Stimulated activated CD8-positive, alpha-beta memory T cell treated with anti-CD3 and anti-CD28 coated beads, Interleukin-4, amount 100 ng/mL, for 4 hours (primary cell): ENCODE measurements around the gene ASCC2.
"Not testable (repeated sequence)": the region's sequence is repeated elsewhere in the genome, so short reads cannot be mapped to it uniquely, and the experiment has no call there.

ENCODE experiments used
- DNase-seq, 2 donors: peaks; one replicate each; pipeline ENCODE4 v3.0.0-alpha.2; 2020; ENCODE audit warnings: low read depth in 2 of 2, low spot score in 1 of 2

Gene ASCC2

GRCh38 chr22:29758068-29758622 lies 79.9 kb downstream of the ASCC2 start:
- no peak for DNase-seq

GRCh38 chr22:29757096-29757495 lies 81.0 kb downstream of the ASCC2 start:
- no peak for DNase-seq

GRCh38 chr22:29756341-29756740 lies 81.7 kb downstream of the ASCC2 start:
- no peak for DNase-seq

DNA sequence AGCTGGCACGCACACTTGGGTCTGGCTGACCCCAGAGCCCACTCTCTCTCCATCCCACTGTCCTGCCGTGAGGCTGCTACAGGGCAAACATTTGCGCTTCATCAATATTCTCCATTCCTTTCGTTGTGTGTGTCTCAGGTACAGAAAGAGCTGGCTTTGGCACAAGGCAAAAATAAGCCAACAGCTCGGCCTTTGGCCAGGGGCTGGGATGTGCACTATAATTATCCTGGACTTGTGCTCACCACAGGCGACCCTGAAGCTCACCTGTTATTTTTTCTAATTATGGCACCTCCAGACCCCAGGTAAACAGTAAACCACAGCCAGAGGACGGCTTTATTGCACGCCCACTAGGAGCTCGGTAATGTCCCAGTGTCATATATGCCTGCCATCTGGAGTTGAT lies 82.2 kb downstream of the ASCC2 start:
- DNase-seq = no peak

DNA sequence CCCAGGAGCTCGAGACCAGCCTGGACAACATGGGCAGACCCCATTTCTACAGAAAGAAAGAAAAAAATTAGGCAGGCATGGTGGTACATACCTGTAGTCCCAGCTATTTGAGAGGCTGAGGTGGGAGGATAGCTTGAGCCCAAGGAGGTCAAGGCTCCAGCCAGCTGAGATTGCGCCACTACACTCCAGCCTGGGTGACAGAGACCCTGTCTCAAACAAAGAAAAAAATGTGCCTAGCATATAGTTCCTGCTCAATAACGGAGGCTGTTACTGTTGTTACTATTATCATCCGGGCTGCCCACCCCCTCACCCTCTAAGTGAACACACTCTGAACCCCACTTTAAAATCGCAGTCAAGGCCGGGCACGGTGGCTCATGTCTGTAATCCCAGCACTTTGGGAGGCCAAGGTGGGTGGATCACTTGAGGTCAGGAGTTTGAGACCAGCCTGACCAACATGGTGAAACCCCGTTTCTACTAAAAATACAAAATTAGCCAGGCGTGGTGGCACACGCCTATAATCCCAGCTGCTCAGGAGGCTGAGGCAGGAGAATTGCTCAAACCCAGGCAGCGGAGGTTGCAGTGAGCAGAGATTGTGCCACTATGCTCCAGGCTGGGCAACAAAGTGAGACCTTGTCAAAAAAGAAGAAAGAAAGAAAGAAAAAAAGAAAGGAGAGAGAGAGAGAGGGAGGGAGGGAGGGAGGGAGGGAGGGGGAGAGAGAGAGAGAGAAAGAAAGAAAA lies 83.2 kb downstream of the ASCC2 start:
- DNase-seq = not testable (repeated sequence)

GRCh38 chr22:29753808-29754657 lies 84.0 kb downstream of the ASCC2 start:
- DNase-seq = no peak

DNA sequence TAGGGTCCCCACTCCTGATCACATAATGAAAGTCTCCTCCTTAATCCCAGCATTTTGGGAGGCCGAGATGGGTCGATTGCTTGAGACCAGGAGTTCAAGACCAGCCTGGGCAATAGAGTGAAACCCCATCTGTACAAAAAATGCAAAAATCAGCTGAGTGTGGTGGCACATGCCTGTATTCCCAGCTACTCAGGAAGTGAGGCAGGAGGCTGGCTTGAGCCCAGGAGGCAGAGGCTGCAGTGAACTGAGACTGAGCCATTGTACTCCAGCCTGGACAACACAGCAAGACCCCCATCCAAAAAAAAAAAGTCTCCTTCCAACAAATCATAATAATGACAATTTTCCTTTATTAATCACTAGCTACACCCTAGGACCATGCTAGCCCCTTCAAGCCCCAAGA lies 86.4 kb downstream of the ASCC2 start:
- DNase-seq = no peak

DNA sequence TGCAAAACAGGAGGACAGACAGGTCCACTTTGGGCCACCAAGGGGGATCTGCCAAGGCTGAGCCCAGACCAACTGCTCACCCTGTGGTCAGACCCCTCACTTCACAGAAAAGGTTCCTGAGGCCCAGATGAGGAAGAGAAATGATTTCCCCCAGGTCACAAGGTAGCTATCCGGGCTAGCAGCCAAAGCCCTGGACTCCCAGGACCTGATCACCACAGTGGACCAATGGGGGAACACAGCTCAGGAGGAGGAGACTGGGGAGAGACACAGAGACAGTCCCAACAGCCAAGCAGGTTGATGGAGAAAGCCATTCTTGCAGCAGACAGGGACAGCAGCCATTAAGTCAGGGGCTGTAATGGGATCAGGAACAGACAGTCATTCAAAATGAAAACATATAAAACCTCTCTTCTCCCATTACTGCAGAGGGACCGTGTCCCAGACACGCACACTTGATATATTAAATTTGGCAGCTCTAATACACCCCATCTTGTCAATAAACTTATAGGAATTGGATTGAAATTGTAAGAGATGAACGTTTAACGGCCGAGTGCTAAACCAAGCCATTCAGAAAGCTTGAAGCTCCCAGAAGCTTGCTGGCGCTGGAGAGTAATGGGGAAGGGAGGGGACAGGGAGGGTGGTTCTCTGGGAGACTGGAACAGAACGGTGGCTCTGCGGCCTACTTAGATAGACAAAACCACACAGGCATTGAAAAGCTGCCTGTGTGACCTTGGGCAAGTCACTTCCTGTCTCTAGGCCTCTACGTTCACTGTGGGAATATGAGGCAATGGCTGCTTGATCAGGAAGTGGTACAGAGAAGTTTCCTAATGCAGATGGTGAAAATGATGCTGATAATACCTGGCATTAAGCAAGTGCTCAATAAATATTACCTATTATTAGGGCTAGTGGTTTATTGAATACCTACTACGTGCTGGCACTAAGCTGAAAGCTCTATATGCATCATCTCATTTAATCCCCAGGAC lies 87.2 kb downstream of the ASCC2 start:
- no peak for DNase-seq

DNA sequence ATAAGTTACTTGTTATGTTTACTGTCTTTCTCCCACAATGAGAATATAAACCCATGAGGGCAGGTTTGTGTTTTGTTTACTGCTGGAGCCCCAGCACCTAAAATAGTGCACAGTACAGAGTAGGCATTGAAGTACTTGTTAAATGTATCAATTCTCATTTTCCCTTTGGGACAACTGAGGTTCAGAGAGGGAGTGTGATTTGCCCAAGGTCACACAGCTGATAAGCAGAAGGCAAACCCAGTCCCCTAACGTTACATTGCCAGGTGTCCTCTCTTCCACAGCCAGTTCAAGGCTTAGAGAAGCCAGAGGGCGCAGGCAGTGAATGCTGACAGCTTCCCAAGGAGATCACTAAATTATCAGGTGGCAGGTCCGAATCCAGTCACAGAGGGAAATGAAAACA lies 88.0 kb downstream of the ASCC2 start:
- DNase-seq = no peak

DNA sequence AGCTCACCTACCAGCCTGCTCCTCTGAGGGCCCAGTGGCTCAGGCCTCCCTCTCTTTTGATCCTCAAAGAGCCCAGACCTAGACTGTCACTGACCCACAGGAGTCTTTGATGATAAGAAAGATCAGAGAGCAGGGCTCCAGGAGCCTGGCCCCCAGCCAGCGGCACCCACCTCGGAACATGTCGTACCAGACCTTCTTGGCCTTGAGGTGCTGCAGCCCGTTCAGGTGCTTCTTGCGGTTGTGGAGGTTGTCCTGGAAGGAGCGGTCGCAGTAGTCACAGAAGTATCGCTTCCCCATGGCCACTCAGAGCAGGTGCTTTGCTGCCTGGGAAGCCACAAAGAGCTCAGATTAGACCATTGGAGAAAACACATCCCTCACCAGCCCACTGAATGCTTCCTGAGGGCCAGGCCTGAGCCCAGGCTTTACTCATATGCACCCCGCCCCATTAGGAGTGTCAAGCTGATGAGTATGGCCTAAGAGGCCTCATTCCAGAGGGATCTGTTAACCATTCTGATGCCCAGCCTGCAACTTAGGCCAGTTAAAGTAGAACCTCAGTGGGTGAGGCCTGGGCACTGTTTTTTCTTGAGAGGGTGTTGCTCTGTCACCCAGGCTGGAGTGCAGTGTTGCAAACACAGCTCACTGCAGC lies 89.7 kb downstream of the ASCC2 start:
- no peak for DNase-seq

DNA sequence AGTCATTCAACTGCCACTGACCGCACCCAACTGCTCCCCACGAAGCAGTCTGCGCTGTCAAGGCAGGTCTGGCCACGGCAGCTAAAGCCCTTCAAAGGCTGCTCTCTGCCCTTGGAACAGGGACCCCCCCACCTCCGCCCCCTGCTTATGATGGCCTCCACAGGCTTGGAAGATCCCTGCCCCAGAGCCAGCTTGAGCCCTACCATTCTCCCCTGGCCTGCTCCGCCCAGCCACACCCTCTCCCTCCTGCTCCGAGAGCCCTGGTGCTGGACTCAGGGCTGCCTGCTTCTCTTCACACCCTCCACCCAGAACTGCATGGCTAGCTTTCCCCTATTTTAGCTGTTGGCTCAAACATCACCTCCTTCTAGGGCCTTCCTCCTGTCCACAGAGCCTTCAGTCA lies 90.2 kb downstream of the ASCC2 start:
- DNase-seq = no peak

DNA sequence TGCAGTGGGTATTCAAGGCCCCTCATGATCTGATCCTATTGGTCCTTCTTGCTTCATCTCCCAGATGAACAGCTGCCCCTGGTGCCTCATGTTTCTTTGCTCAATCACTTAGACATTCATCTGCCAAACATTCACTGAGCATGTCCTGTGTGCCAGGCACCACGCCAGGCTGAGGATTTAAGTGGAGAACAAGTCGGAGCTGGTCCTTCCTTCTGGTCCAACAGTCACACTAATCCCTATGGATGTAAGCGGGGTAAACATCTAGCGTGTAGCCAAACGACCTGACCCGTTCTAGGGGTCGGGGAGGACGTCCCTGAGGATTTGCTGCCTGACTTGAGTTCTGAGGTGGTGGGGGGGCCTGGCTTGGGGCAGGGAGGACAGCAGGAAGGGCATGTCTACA lies 93.2 kb downstream of the ASCC2 start:
- no peak for DNase-seq

GRCh38 chr22:29742326-29742725 lies 95.7 kb downstream of the ASCC2 start:
- no peak for DNase-seq

DNA sequence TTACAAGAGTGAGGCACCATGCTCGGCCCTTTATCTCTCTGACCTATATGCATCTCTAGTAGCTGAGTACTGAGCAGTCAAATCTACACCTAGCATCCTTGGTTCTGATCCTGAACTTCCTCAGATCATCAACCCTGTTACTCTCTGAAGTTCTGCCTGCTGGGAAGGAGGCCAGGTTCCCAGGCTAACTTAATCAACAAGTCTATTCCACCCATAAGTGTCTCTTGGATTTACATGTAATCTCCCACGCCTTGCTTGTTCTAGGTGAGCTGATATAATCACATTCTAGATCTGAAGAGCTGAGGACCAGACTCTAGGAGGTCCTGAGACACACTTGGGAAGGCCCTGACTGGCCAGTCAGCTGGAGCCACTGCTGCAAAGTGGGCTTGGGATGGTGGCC lies 96.1 kb downstream of the ASCC2 start:
- DNase-seq = no peak

- no peak for DNase-seq
Observed at GRCh38 chr22:29740216-29740615, 97.9 kb downstream of the ASCC2 start.

DNA sequence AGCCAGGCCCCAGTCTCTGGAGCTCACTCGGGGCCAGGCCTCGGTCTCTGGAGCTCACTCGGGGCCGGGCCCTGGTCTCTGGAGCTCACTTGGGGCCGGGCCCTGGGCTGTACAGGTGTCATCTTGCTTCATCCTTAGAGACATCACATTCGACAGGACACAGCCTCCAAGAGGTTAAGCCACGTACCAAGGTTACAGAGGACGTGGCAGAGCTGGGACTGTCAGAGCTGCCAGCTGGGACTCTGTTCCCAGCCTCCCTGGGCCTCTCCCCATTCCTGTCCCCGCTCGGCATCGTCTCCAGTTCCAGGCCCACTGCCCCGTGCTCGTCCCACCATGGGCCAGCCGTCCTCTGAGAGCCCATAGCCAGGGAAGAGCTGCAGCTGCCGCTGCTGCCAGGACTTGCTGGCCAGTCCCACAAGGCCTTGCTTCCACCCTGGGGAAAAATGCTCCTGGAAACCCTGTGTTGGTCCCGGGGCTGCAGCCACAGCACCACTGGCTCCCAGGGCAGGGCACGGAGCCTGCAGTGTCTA lies 98.7 kb downstream of the ASCC2 start:
- DNase-seq = no peak
